Activated naive CD4-positive, alpha-beta T cell treated with anti-CD3 and anti-CD28 coated beads for 36 hours (primary cell): ENCODE measurements around the gene DNAL1. TPM values are rescaled to one million over a fixed set of nuclear protein-coding genes. Genes with fewer than 3 reads are reported as not detected.
"Not testable (repeated sequence)": the region's sequence is repeated elsewhere in the genome, so short reads cannot be mapped to it uniquely, and the experiment has no call there.

Experiments
- CTCF ChIA-PET: fragments of 350-600 bp; sonication (Branson Sonifier 250); formaldehyde crosslinking; loops from one replicate; lab custom pipeline; 2021; ENCODE audit warnings: antibody characterized with exemption; lab: Charles Lee
- DNase-seq: peaks from one replicate; pipeline ENCODE4 v3.0.0-alpha.2; 2020
- H3K27ac Mint-ChIP-seq: one replicate; pipeline ENCODE4 v1.8.0; 2021; ENCODE audit warnings: mild to moderate bottlenecking, mixed read lengths
- H3K27me3 Mint-ChIP-seq: one replicate; pipeline ENCODE4 v1.8.0; 2021; ENCODE audit warnings: low read depth, mixed read lengths
- H3K36me3 Mint-ChIP-seq: one replicate; pipeline ENCODE4 v1.8.0; 2021; ENCODE audit warnings: low read depth, mixed read lengths
- H3K4me1 Mint-ChIP-seq: one replicate; pipeline ENCODE4 v1.8.0; 2021; ENCODE audit warnings: low read depth, mixed read lengths
- H3K4me3 Mint-ChIP-seq: one replicate; pipeline ENCODE4 v1.8.0; 2021; ENCODE audit warnings: mild to moderate bottlenecking, moderate library complexity, mixed read lengths
- H3K9me3 Mint-ChIP-seq: one replicate; pipeline ENCODE4 v1.8.0; 2021; ENCODE audit warnings: mixed read lengths
- intact Hi-C: fragments of 100-400 bp; cut with micrococcal nuclease; formaldehyde crosslinking; loops from one replicate; pipeline ENCODE4 v1.15.1; 2023
- total RNA-seq, 2 experiments: library from RNA; stranded (reverse); gene quantifications; one replicate each; pipeline ENCODE4 v1.2.3, GENCODE V29; 2021

The DNAL1 gene
- total RNA-seq, 2 experiments from 2014 or later, result 4.4 TPM

GRCh38 chr14:73684627-73685026, 39.8 kb downstream of the DNAL1 start:
- H3K4me3 Mint-ChIP-seq, result no peak overlapping the region
- H3K9me3 Mint-ChIP-seq, result no peaks in the 10 kb centered on the region
- intact Hi-C loops, result no loop called here
- H3K4me1 Mint-ChIP-seq, result no peaks in the 10 kb centered on the region
- no peaks in the 10 kb centered on the region for H3K27me3 Mint-ChIP-seq
- DNase-seq, result no peak
- H3K27ac Mint-ChIP-seq, result no peak overlapping the region
- no peaks in the 10 kb centered on the region for H3K36me3 Mint-ChIP-seq
- CTCF ChIA-PET, result no interaction called here

GRCh38 chr14:73685328-73685727, 40.5 kb downstream of the DNAL1 start:
- Mint-ChIP-seq H3K4me1 (no peaks in the 10 kb centered on the region), H3K9me3 (no peaks in the 10 kb centered on the region), H3K36me3 (no peaks in the 10 kb centered on the region), H3K4me3 (no peak overlapping the region), H3K27ac (no peak overlapping the region), H3K27me3 (no peaks in the 10 kb centered on the region)
- CTCF ChIA-PET, result no interaction called here
- intact Hi-C loops, result no loop called here
- DNase-seq, result no peak

GRCh38 chr14:73686901-73687300, 42.1 kb downstream of the DNAL1 start:
- no peaks in the 10 kb centered on the region for H3K4me1 Mint-ChIP-seq
- CTCF ChIA-PET, result no interaction called here
- no peaks in the 10 kb centered on the region for H3K9me3 Mint-ChIP-seq
- H3K27me3 Mint-ChIP-seq, result no peaks in the 10 kb centered on the region
- no peak for DNase-seq
- no peak overlapping the region for H3K27ac Mint-ChIP-seq
- no peak overlapping the region for H3K4me3 Mint-ChIP-seq
- intact Hi-C loops, result no loop called here
- H3K36me3 Mint-ChIP-seq, result peaks cover 2% of the 10 kb centered on the region

GRCh38 chr14:73694083-73694482, 49.3 kb downstream of the DNAL1 start:
- Mint-ChIP-seq H3K27me3 (no peaks in the 10 kb centered on the region), H3K27ac (no peak overlapping the region), H3K4me3 (no peak overlapping the region), H3K36me3 (peaks cover 5% of the 10 kb centered on the region), H3K9me3 (no peaks in the 10 kb centered on the region), H3K4me1 (peaks cover 26% of the 10 kb centered on the region)
- CTCF ChIA-PET, result interaction anchor here (0.7 kb wide), 1 partner anchor 55 kb away, joined by 3 read pairs; no protein-coding TSS in a partner anchor
- intact Hi-C loops, result no loop called here
- DNase-seq, result no peak

- Mint-ChIP-seq H3K9me3 (no peaks in the 10 kb centered on the region), H3K4me1 (peaks cover 33% of the 10 kb centered on the region), H3K4me3 (no peak overlapping the region), H3K36me3 (peaks cover 5% of the 10 kb centered on the region), H3K27ac (no peak overlapping the region), H3K27me3 (no peaks in the 10 kb centered on the region)
- intact Hi-C loops, result no loop called here
- DNase-seq, result no peak
- CTCF ChIA-PET, result interaction anchor here (0.6 kb wide), 1 partner anchor 883 kb away, joined by 4 read pairs; no protein-coding TSS in a partner anchor
These were observed 50.3 kb downstream of the DNAL1 start for GRCh38 chr14:73695082-73695481.

- intact Hi-C loops, result loop anchor here (1.0 to 2.0 kb wide), 2 partner anchors 16 to 65 kb away; a partner anchor contains a TSS
- H3K27ac Mint-ChIP-seq, result peak overlapping the region; percentile 86
- H3K9me3 Mint-ChIP-seq, result no peaks in the 10 kb centered on the region
- peaks cover 4% of the 10 kb centered on the region for H3K36me3 Mint-ChIP-seq
- DNase-seq, result no peak
- CTCF ChIA-PET, result no interaction called here
- no peaks in the 10 kb centered on the region for H3K27me3 Mint-ChIP-seq
- H3K4me1 Mint-ChIP-seq, result peaks cover 41% of the 10 kb centered on the region
- H3K4me3 Mint-ChIP-seq, result no peak overlapping the region
These were observed 51.2 kb downstream of the DNAL1 start for GRCh38 chr14:73695997-73696396.

- no peak for DNase-seq
- H3K27ac Mint-ChIP-seq, result peak overlapping the region; percentile 86
- CTCF ChIA-PET, result no interaction called here
- H3K27me3 Mint-ChIP-seq, result no peaks in the 10 kb centered on the region
- H3K4me1 Mint-ChIP-seq, result peaks cover 44% of the 10 kb centered on the region
- H3K36me3 Mint-ChIP-seq, result peaks cover 4% of the 10 kb centered on the region
- intact Hi-C loops, result loop anchor here (1.0 to 2.0 kb wide), 2 partner anchors 16 to 64 kb away; a partner anchor contains a TSS
- peak overlapping the region; percentile 29 for H3K4me3 Mint-ChIP-seq
- H3K9me3 Mint-ChIP-seq, result no peaks in the 10 kb centered on the region
These were observed 51.9 kb downstream of the DNAL1 start for GRCh38 chr14:73696466-73697400.

- H3K36me3 Mint-ChIP-seq, result no peaks in the 10 kb centered on the region
- DNase-seq, result no peak
- intact Hi-C loops, result no loop called here
- CTCF ChIA-PET, result no interaction called here
- H3K27me3 Mint-ChIP-seq, result no peaks in the 10 kb centered on the region
- H3K9me3 Mint-ChIP-seq, result no peaks in the 10 kb centered on the region
- H3K27ac Mint-ChIP-seq, result peak overlapping the region; percentile 65
- H3K4me3 Mint-ChIP-seq, result no peak overlapping the region
- H3K4me1 Mint-ChIP-seq, result peaks cover 44% of the 10 kb centered on the region
These were observed 55.5 kb downstream of the DNAL1 start for GRCh38 chr14:73700325-73700724.

GRCh38 chr14:73708076-73708475, 63.3 kb downstream of the DNAL1 start:
- H3K4me1 Mint-ChIP-seq, H3K27me3 Mint-ChIP-seq, intact Hi-C loops, H3K9me3 Mint-ChIP-seq, H3K4me3 Mint-ChIP-seq, H3K36me3 Mint-ChIP-seq, DNase-seq, CTCF ChIA-PET, H3K27ac Mint-ChIP-seq: not testable (repeated sequence)

- H3K4me3 Mint-ChIP-seq, result no peak overlapping the region
- no peaks in the 10 kb centered on the region for H3K27me3 Mint-ChIP-seq
- DNase-seq, result no peak
- intact Hi-C loops, result loop anchor here (5.0 to 10.0 kb wide), 2 partner anchors 68 to 305 kb away; partner anchors contain the start of genes BBOF1, DNAL1 and ENTPD5
- H3K4me1 Mint-ChIP-seq, result peaks cover 13% of the 10 kb centered on the region
- no peak overlapping the region for H3K27ac Mint-ChIP-seq
- CTCF ChIA-PET, result interaction anchor here (0.9 to 1.0 kb wide), 2 partner anchors 34 to 59 kb away, joined by 3 read pairs; no protein-coding TSS in a partner anchor
- peaks cover 4% of the 10 kb centered on the region for H3K36me3 Mint-ChIP-seq
- no peaks in the 10 kb centered on the region for H3K9me3 Mint-ChIP-seq
These were observed 65.2 kb downstream of the DNAL1 start for GRCh38 chr14:73709904-73710469.

- H3K4me3 Mint-ChIP-seq, result no peak overlapping the region
- H3K27ac Mint-ChIP-seq, result no peak overlapping the region
These were observed 66.0 kb downstream of the DNAL1 start for GRCh38 chr14:73710737-73711136.

GRCh38 chr14:73712071-73712506, 67.3 kb downstream of the DNAL1 start:
- intact Hi-C loops, result loop anchor here (1.0 to 10.0 kb wide), 6 partner anchors 16 to 303 kb away; partner anchors contain the start of genes BBOF1, DNAL1, ENTPD5 and RIOX1
- H3K4me1 Mint-ChIP-seq, result peaks cover 13% of the 10 kb centered on the region
- peaks cover 8% of the 10 kb centered on the region for H3K36me3 Mint-ChIP-seq
- no peak for DNase-seq
- peak overlapping the region; percentile 85 for H3K27ac Mint-ChIP-seq
- CTCF ChIA-PET, result interaction anchor here (0.6 to 2.7 kb wide), 5 partner anchors 17 to 143 kb away, joined by 3 to 13 read pairs (median 4); partner anchors contain the start of gene ACOT2
- H3K9me3 Mint-ChIP-seq, result no peaks in the 10 kb centered on the region
- no peaks in the 10 kb centered on the region for H3K27me3 Mint-ChIP-seq
- peak overlapping the region; percentile 99 for H3K4me3 Mint-ChIP-seq

More at GRCh38 chr14:73710737-73711136, 66.0 kb downstream of the DNAL1 start:
- no peaks in the 10 kb centered on the region for H3K9me3 Mint-ChIP-seq
- no peak for DNase-seq
- peaks cover 13% of the 10 kb centered on the region for H3K4me1 Mint-ChIP-seq
- H3K36me3 Mint-ChIP-seq, result peaks cover 4% of the 10 kb centered on the region
- intact Hi-C loops, result loop anchor here (5.0 to 10.0 kb wide), 2 partner anchors 68 to 304 kb away; partner anchors contain the start of genes BBOF1, DNAL1 and ENTPD5
- H3K27me3 Mint-ChIP-seq, result no peaks in the 10 kb centered on the region
- CTCF ChIA-PET, result interaction anchor here (0.9 to 1.3 kb wide), 3 partner anchors 18 to 60 kb away, joined by 3 read pairs; no protein-coding TSS in a partner anchor
